H9 (cell line): ENCODE results near the gene MAST4. TPM values are rescaled to one million over a fixed set of nuclear protein-coding genes. Genes with fewer than 3 reads are reported as not detected.

Experiments
- DNase-seq: peaks from one replicate; pipeline ENCODE4 v3.0.0-alpha.2; 2017
- H2AFZ ChIP-seq: one replicate; pipeline ENCODE4 v1.6.1; 2013; ENCODE audit warnings: mild to moderate bottlenecking, low read length, control low read depth, moderate library complexity
- H2AK5ac ChIP-seq: 2 replicates; pipeline ENCODE4 v1.6.1; 2013; ENCODE audit warnings: low read length, control low read depth, mixed read lengths; ENCODE audit not compliant: insufficient read length
- H2BK120ac ChIP-seq: one replicate; pipeline ENCODE4 v1.6.1; 2013; ENCODE audit warnings: low read depth, mild to moderate bottlenecking, low read length, control low read depth, inconsistent platforms; ENCODE audit not compliant: poor library complexity, severe bottlenecking
- H2BK12ac ChIP-seq: 2 replicates; pipeline ENCODE4 v1.6.1; 2013; ENCODE audit warnings: low read length, control low read depth, mixed read lengths, low read depth; ENCODE audit not compliant: insufficient read length
- H2BK15ac ChIP-seq: 2 replicates; pipeline ENCODE4 v1.6.1; 2013; ENCODE audit warnings: low read depth, low read length, control low read depth
- H2BK20ac ChIP-seq: one replicate; pipeline ENCODE4 v1.6.1; 2013; ENCODE audit warnings: low read depth, mild to moderate bottlenecking, low read length, control low read depth, inconsistent platforms; ENCODE audit not compliant: poor library complexity, severe bottlenecking
- H2BK5ac ChIP-seq: 2 replicates; pipeline ENCODE4 v1.6.1; 2013; ENCODE audit warnings: low read length, control low read depth, mixed read lengths; ENCODE audit not compliant: insufficient read length
- H3K14ac ChIP-seq: 2 replicates; pipeline ENCODE4 v1.6.1; 2013; ENCODE audit warnings: low read length, control low read depth; ENCODE audit not compliant: insufficient read depth
- H3K18ac ChIP-seq: 2 replicates; pipeline ENCODE4 v1.6.1; 2013; ENCODE audit warnings: low read depth, mild to moderate bottlenecking, mixed read lengths, low read length, control low read depth; ENCODE audit not compliant: insufficient read length
- H3K23ac ChIP-seq: 2 replicates; pipeline ENCODE4 v1.6.1; 2013; ENCODE audit warnings: low read length, control low read depth, mixed read lengths, low read depth; ENCODE audit not compliant: insufficient read length
- H3K23me2 ChIP-seq: 2 replicates; pipeline ENCODE4 v1.6.1; 2013; ENCODE audit warnings: low read depth, mild to moderate bottlenecking, mixed read lengths, low read length, control low read depth; ENCODE audit not compliant: insufficient read length, poor library complexity, severe bottlenecking
- H3K27ac ChIP-seq: 2 replicates; pipeline ENCODE4 v1.5.1; 2013; ENCODE audit warnings: low read length, control low read depth, mixed read lengths, low read depth; ENCODE audit not compliant: insufficient read length
- H3K27me3 ChIP-seq: 2 replicates; pipeline ENCODE4 v1.6.1; 2013; ENCODE audit warnings: low read length, control low read depth, inconsistent platforms; ENCODE audit not compliant: insufficient read depth
- H3K4ac ChIP-seq: 2 replicates; pipeline ENCODE4 v1.6.1; 2013; ENCODE audit warnings: low read depth, mild to moderate bottlenecking, control low read depth, inconsistent platforms, low read length, moderate library complexity
- H3K4me1 ChIP-seq: 2 replicates; pipeline ENCODE4 v1.6.1; 2013; ENCODE audit warnings: low read length, control low read depth, inconsistent platforms; ENCODE audit not compliant: insufficient read depth
- H3K4me2 ChIP-seq: 2 replicates; pipeline ENCODE4 v1.6.1; 2013; ENCODE audit warnings: low read length, control low read depth, mixed read lengths; ENCODE audit not compliant: insufficient read length, insufficient read depth
- H3K56ac ChIP-seq: 2 replicates; pipeline ENCODE4 v1.6.1; 2013; ENCODE audit warnings: low read depth, mild to moderate bottlenecking, mixed read lengths, low read length, control low read depth; ENCODE audit not compliant: insufficient read length
- H3K79me1 ChIP-seq: 2 replicates; pipeline ENCODE4 v1.6.1; 2013; ENCODE audit warnings: low read depth, mild to moderate bottlenecking, moderate library complexity, low read length, control low read depth, inconsistent platforms; ENCODE audit not compliant: insufficient read depth, poor library complexity, severe bottlenecking
- H3K79me2 ChIP-seq: 2 replicates; pipeline ENCODE4 v1.6.1; 2013; ENCODE audit warnings: low read length, control low read depth, inconsistent platforms; ENCODE audit not compliant: insufficient read depth
- H3K9ac ChIP-seq: 2 replicates; pipeline ENCODE4 v1.6.1; 2013; ENCODE audit warnings: low read length, control low read depth, mixed read lengths; ENCODE audit not compliant: insufficient read length; ENCODE audit errors: extremely low read depth
- H3K9me3 ChIP-seq: one replicate; pipeline ENCODE4 v1.6.1; 2013; ENCODE audit warnings: low read depth, low read length, inconsistent platforms; ENCODE audit not compliant: control insufficient read depth
- H3T11ph ChIP-seq: one replicate; pipeline ENCODE4 v1.6.1; 2013; ENCODE audit warnings: mild to moderate bottlenecking, low read length, control low read depth, inconsistent platforms
- H4K20me1 ChIP-seq: one replicate; pipeline ENCODE4 v1.6.1; 2013; ENCODE audit not compliant: control insufficient read depth, insufficient read length, insufficient read depth
- H4K5ac ChIP-seq: 2 replicates; pipeline ENCODE4 v1.6.1; 2013; ENCODE audit warnings: low read depth, mild to moderate bottlenecking, mixed read lengths, low read length, control low read depth; ENCODE audit not compliant: insufficient read length
- H4K8ac ChIP-seq: replicated peaks from 2 replicates; pipeline ENCODE4 v1.6.1; 2013; ENCODE audit warnings: low read length, control low read depth, mixed read lengths, low read depth; ENCODE audit not compliant: insufficient read length
- H4K91ac ChIP-seq: 2 replicates; pipeline ENCODE4 v1.6.1; 2013; ENCODE audit warnings: low read depth, mild to moderate bottlenecking, moderate library complexity, mixed read lengths, low read length, control low read depth; ENCODE audit not compliant: insufficient read length
- H3K27ac Mint-ChIP-seq, 3 experiments: 2 replicates in 2 of 3; 3 replicates in 1 of 3; pipeline ENCODE4 v1.8.0; 2020 to 2021; ENCODE audit warnings: mixed read lengths in 3 of 3, mild to moderate bottlenecking in 1 of 3, moderate library complexity in 1 of 3
- H3K27me3 Mint-ChIP-seq: 2 replicates; pipeline ENCODE4 v1.8.0; 2021; ENCODE audit warnings: low read depth, mild to moderate bottlenecking, moderate library complexity, mixed read lengths
- H3K36me3 Mint-ChIP-seq, 3 experiments: 2 replicates in 2 of 3; 3 replicates in 1 of 3; pipeline ENCODE4 v1.8.0; 2020 to 2021; ENCODE audit warnings: low read depth in 3 of 3, mixed read lengths in 3 of 3; ENCODE audit not compliant: insufficient read depth in 1 of 3
- H3K4me1 Mint-ChIP-seq, 2 experiments: 2 replicates each; pipeline ENCODE4 v1.8.0; 2020; ENCODE audit warnings: mixed read lengths in 2 of 2
- H3K4me3 Mint-ChIP-seq, 2 experiments: 2 replicates in 1 of 2; 3 replicates in 1 of 2; pipeline ENCODE4 v1.8.0; 2020 to 2021; ENCODE audit warnings: mild to moderate bottlenecking in 2 of 2, mixed read lengths in 2 of 2, moderate library complexity in 1 of 2
- H3K9me3 Mint-ChIP-seq, 2 experiments: 2 replicates in 1 of 2; 3 replicates in 1 of 2; pipeline ENCODE4 v1.8.0; 2020; ENCODE audit warnings: mild to moderate bottlenecking in 2 of 2, mixed read lengths in 2 of 2, moderate library complexity in 1 of 2
- WGBS: extraction: QIAGEN DNeasy Blood & Tissue Kit; methylation state at CpG from one replicate; pipeline ENCODE4 v1.1.7; 2013; ENCODE audit warnings: missing lambda C conversion rate, low lambda C conversion rate, mixed read lengths; ENCODE audit not compliant: insufficient read length; ENCODE audit errors: extremely low coverage; 5-methylcytosine and 5-hydroxymethylcytosine counted together
- total RNA-seq: library from RNA; stranded (reverse); gene quantifications from 2 replicates; pipeline ENCODE4 v1.2.1, GENCODE V29; 2021
- TF ChIP-seq, protein P1 (sequence below): fragments of 200-600 bp; sonication (generic); conservative IDR thresholded peaks from 3 replicates; pipeline ENCODE4 v1.8.0; 2021; ENCODE audit warnings: antibody characterized with exemption, mild to moderate bottlenecking

The MAST4 gene
- total RNA-seq, 1 experiment from 2014 or later, result 3.7 TPM

DNA sequence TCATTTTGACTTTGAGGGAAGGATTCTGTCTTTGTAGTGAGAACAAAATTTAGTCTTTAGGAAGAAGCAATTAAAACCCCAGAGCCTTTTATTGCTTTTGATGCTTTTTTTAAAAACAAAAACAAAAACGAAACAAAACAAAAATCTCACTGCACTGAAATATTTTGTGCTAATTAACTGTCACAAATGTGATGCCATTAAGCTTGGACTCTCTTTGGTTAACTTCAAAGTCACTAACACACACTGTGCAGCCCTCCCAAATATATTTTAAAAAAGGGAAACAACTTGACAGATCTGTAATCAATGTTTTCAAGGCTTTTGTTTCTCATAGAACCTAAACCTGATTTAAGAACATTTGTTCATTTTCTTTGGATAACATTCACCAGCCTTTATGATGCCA, 290.7 kb downstream of the MAST4 start:
- Histone ChIP-seq H3K4ac (no peak overlapping the region), H3K27ac (no peak overlapping the region), H3T11ph (no peak overlapping the region), H3K56ac (no peak overlapping the region), H3K4me1 (peaks cover 6% of the 10 kb centered on the region; the same call in 1 of the 2 replicates), H3K14ac (no peak overlapping the region), H3K23ac (no peak overlapping the region), H2BK20ac (no peak overlapping the region), H4K91ac (no peak overlapping the region), H4K8ac (no peak overlapping the region), H2AK5ac (no peak overlapping the region), H3K18ac (no peak overlapping the region), H2BK120ac (no peak overlapping the region), H3K79me2 (no peaks in the 10 kb centered on the region), H3K79me1 (no peaks in the 10 kb centered on the region), H3K27me3 (no peaks in the 10 kb centered on the region), H2BK12ac (no peak overlapping the region), H2BK5ac (no peak overlapping the region), H3K4me2 (no peak overlapping the region), H2BK15ac (no peak overlapping the region), H4K5ac (no peak overlapping the region), H2AFZ (no peak overlapping the region), H3K9me3 (no peaks in the 10 kb centered on the region), H3K9ac (no peak overlapping the region), H4K20me1 (no peaks in the 10 kb centered on the region), H3K23me2 (no peaks in the 10 kb centered on the region)
- TF ChIP-seq, protein P1, sequence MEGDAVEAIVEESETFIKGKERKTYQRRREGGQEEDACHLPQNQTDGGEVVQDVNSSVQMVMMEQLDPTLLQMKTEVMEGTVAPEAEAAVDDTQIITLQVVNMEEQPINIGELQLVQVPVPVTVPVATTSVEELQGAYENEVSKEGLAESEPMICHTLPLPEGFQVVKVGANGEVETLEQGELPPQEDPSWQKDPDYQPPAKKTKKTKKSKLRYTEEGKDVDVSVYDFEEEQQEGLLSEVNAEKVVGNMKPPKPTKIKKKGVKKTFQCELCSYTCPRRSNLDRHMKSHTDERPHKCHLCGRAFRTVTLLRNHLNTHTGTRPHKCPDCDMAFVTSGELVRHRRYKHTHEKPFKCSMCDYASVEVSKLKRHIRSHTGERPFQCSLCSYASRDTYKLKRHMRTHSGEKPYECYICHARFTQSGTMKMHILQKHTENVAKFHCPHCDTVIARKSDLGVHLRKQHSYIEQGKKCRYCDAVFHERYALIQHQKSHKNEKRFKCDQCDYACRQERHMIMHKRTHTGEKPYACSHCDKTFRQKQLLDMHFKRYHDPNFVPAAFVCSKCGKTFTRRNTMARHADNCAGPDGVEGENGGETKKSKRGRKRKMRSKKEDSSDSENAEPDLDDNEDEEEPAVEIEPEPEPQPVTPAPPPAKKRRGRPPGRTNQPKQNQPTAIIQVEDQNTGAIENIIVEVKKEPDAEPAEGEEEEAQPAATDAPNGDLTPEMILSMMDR, result no peak
- DNase-seq, result no peak
- H3K9me3 Mint-ChIP-seq, result no peaks in the 10 kb centered on the region
- H3K4me3 Mint-ChIP-seq, result no peak overlapping the region
- H3K4me1 Mint-ChIP-seq, result peaks cover 10% of the 10 kb centered on the region in 2 experiments
- no CpG with 5 or more reads among the region's 1 CpG for WGBS
- H3K27me3 Mint-ChIP-seq, result peaks cover 5% of the 10 kb centered on the region
- no peak overlapping the region for H3K27ac Mint-ChIP-seq
- no peaks in the 10 kb centered on the region for H3K36me3 Mint-ChIP-seq
